Retinal pigment epithelial cell (primary cell): ENCODE data around the gene AADAC.
"Not testable (repeated sequence)": the region's sequence is repeated elsewhere in the genome, so short reads cannot be mapped to it uniquely, and the experiment has no call there.

Experiments used
- DNase-seq: peaks from one replicate; pipeline ENCODE4 v3.0.0-alpha.2; 2010; ENCODE audit warnings: low read depth
- H3K4me3 ChIP-seq: 2 replicates; pipeline ENCODE4 v1.5.1; 2011; ENCODE audit warnings: mild to moderate bottlenecking, low read length, control low read depth, moderate library complexity
- TF ChIP-seq, protein P1 (sequence below): conservative IDR thresholded peaks from 2 replicates; pipeline ENCODE4 v1.5.1; 2011; ENCODE audit warnings: low read depth, low read length, control low read depth, inconsistent platforms

AADAC gene

DNA sequence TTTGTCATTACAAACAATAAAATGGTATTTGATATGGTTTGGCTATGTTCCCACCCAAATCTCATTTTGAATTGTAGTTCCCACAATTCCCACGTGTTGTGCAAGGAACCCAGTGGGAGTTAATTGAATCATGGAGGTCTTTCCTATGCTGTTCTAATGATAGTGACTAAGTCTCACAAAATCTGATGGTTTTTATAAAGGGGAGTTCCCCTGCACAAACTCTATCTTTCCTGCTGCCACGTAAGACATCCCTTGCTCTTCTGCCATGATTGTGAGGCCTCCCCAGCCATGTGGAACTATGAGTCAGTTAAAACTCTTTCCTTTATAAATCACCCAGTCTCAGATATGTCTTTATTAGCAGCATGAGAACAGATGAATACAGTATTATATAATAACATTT, 15.4 kb upstream of the AADAC start:
- no peak for DNase-seq
- no peak overlapping the region for H3K4me3 ChIP-seq
- TF ChIP-seq, protein P1, sequence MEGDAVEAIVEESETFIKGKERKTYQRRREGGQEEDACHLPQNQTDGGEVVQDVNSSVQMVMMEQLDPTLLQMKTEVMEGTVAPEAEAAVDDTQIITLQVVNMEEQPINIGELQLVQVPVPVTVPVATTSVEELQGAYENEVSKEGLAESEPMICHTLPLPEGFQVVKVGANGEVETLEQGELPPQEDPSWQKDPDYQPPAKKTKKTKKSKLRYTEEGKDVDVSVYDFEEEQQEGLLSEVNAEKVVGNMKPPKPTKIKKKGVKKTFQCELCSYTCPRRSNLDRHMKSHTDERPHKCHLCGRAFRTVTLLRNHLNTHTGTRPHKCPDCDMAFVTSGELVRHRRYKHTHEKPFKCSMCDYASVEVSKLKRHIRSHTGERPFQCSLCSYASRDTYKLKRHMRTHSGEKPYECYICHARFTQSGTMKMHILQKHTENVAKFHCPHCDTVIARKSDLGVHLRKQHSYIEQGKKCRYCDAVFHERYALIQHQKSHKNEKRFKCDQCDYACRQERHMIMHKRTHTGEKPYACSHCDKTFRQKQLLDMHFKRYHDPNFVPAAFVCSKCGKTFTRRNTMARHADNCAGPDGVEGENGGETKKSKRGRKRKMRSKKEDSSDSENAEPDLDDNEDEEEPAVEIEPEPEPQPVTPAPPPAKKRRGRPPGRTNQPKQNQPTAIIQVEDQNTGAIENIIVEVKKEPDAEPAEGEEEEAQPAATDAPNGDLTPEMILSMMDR = no peak

DNA sequence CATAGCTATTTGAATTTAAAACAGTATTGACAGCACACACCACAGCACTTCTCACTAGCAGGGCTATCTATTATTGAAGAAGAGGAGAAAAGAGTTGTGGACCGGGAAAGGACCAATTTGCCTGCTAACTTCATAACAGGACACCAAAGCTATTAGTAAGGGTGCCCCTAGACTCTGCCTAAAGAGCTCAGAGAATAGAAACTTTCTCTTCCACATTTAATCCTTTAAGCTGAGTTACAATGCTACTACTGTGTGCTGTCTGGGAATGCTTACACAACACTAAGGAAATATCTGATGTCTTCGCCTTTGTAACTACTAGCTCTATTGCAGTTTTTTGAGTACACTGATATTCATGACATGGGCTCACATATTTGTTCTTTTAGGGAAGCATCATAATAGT, 13.5 kb upstream of the AADAC start:
- TF ChIP-seq, protein P1 = no peak
- no peak overlapping the region for H3K4me3 ChIP-seq
- DNase-seq = peak; percentile 50

DNA sequence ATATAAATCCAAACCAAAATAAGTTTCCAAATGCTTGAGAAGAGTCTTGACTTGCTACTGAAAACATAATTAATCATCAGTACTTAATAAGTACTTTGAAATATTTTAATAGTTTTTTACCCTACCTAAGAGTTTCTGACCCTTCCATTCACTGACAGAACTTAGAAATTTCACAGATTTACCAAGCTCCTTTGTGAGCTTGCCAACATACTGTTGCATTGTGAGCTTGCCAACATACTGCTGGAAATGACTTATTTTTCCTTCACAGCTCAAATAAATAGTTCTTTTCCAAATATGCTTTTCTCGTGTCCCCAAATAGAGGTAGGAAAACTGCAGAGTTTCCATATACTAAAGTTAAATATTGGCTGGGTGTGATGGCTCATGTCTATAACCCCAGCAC, 9.6 kb upstream of the AADAC start:
- DNase-seq = no peak
- TF ChIP-seq, protein P1 = no peak
- H3K4me3 ChIP-seq = no peak overlapping the region

DNA sequence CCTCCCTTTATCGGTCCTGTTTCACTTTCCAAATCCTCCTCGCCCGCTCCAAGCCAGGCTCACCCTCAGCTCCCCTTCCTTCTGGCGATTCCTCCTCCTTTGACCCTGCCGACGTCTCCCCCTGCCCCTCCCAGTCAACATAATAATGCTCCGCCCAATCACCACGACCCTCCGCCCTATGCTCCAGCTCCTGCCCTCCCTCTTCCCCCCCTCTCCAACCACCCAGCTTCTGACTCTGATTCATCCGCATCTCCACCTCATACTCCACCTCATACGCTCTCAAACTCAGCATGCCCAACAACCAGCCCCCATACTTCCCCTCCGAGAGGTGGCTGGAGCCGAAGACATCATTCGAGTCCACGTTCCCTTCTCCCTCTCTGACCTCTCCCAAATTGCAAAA, 7.1 kb upstream of the AADAC start:
- DNase-seq = no peak
- no peak overlapping the region for H3K4me3 ChIP-seq
- TF ChIP-seq, protein P1 = no peak

DNA sequence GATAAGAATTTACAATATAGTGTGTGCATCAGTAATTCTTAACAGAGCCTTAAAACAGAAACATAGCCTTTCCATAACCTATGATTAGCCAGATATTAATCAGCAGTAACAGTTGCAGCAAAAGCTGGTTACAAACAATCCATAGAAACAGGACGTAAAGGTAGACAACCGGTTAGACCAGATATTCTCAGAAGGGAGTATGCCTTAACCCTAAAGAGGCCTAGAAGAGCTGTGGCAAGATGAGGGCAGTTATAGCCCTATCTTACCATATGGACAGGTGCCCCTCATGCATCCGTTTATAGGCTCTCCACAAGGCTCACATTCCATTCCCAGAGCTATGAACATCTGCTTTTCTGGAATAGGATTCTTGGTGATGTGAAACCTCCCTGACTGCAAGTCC, 5.0 kb upstream of the AADAC start:
- not testable (repeated sequence) for H3K4me3 ChIP-seq, DNase-seq

DNA sequence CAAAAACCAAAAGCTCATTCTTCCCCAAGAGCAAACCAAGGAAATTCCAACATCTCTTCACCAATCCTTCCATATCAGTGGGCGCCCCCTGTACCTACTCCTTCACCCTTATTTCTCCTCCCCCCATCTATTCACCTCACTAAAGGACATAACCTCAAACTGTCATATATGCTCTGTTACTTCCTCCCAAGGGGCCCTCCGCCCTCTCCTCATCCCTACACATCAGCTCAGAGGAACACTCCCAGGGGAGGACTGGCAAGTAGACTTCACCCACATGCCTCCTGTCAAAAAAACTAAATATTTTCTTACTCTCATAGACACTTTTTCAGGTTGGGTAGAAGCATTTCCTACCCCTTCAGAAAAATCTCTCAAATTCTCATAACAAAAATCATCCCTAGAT, 2.4 kb upstream of the AADAC start:
- no peak for DNase-seq
- TF ChIP-seq, protein P1 = no peak
- no peak overlapping the region for H3K4me3 ChIP-seq

DNA sequence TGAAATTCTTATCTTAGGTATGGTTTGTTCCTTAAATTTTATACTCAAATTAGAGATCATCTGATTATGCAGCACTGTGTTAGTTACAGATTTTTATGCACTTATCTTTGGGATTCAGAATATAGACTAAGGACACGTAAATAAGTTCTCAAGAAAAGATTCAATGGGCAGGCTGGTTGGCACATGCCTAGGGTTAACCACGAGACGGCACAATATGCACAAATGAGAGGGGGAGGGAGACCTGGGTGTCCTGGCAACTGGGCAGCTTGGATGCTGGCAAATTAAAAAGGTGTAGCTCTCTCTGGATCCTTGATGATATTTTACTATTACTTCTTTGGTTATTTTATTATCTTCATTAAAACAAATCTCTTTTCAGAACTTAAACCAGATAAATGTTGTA, 672 bp downstream of the AADAC start:
- TF ChIP-seq, protein P1 = no peak
- no peak for DNase-seq
- H3K4me3 ChIP-seq = no peak overlapping the region

DNA sequence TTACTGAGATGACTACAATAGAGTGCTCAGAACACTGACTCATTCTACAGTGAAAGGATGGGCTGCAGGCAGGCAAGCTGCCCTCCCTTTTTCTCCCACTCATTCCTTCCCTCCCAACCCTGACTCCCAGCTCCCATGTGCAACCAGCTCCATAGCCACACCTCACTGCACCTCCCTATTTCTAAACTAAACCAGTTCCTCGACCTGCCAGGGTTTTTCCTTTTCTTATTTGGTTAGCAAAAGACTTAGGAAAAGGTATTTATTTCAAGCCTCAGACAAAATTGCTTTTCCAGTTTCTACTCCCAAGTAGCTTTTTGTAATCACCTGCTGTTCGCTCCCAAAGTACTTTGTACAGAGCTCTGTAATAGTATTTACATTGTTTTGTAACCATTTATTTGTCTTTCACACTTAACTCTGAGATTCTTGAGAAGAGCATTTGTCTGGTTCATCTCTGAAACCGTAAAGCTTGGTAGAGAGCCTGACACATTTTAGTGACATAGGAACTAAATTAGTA, 2.2 kb downstream of the AADAC start:
- H3K4me3 ChIP-seq = no peak overlapping the region
- no peak for DNase-seq
- TF ChIP-seq, protein P1 = no peak
